ENCODE measurements around the gene PRKAR2B.
"Not testable (repeated sequence)": the region's sequence is repeated elsewhere in the genome, so short reads cannot be mapped to it uniquely, and the experiment has no call there.

PRKAR2B gene

DNA sequence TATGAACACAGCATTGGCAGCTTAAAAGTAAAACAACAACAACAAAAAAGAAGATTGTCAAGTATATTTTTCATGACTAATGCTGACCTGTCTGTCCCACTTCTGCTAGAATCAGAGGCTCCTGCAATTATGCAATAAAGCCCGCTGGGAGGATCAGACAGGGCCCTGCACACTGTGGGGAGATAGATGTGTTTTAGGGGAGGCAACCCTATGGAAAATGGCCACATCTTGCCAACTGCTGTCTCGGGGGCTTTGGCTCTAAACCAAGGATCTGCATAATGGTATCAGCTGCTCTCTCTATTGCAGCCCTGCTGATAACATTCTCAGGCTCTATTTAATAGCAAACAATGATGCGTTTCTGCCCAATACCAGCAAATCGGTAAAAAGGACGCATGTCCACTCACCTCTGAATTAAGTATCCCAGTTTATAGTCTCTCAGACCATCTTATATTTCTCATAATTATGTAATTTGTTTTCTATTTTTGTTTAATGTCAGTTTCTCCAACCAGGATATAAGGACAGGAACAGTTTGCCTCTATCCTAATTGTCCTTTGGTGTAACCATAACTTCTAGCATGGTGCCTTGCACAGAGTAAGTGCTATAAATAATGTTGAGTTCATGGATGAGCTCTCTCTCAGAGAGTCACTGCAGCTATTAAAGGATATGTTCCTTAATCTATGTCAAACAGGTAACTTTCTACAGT is 15.3 kb upstream of the PRKAR2B start:
- no peak for DNase-seq

DNA sequence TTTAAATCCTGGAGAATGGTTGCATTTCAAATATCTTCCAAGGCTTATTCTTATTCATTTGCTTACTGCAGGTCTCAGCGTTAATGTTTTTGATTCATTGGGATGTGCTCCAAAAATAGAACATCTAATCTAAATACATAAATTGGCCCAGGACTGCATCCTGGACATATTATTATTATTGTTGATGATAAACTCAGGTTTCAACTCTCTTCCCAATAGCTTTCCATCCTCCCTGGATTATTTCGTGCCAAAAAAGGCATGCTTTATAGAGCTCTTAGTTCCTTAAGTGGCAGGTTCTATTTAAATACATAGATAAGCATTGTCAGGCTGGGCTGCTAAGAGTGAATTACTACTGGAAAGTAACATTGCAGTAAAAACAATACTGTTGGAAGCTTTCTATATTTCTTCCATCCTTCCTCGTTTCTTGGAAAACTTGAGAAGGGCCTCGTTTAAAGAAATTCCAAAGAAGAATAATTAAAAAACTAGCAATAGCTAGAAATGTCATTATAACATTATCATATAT is 14.7 kb upstream of the PRKAR2B start:
- DNase-seq, result no peak

DNA sequence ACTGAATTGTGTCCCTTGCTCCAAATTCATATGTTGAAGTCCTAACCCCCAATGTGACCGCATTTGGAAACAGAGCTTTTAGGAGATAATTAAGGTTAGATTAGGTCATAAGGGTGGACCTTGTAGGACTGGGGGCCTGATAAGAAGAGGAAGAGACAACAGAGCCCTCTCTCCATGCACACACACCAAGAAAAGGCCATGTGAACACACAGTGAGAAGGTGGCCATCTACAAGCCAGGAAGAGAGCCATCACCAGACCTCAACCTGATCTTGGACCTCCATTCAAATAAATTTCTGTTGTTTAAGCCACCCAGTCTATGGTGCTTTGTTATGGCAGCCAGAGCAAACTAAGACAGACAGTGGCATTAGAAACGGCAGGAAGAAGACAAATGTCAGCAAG is 12.5 kb upstream of the PRKAR2B start:
- DNase-seq, result no peak

DNA sequence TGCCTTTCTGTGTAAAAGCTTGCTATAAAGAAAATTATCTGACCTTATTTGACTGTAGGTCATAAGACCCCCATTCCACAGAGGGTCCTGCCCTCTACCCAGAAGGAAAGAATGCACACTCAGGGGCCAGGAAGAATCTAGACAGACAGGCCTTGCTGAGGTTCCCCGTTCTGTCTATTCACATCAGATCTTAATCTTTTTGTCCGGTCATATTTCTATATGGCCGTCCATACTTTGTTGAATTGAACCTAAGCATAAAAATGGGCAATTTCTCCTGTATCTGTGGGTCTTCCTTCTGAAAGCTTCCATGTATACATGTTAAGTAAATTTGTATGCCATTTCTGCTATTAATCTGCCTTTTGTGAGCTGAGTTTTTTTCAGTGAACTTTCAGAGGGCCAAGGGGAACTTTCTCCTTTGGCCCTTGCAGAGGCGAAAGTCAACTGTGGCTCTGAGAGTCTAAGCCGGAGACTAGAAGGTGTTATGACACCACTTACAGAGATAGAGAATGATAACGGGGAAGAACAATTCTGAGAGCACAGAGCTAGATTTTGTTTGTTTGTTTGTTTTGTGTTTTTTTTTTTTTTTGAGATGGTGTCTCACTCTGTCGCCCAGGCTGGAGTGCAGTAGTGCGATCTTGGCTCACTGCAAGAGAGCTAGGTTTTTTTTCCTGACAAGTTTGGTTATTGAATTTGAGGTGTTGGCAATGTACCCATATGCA is 11.6 kb upstream of the PRKAR2B start:
- DNase-seq, result no peak

DNA sequence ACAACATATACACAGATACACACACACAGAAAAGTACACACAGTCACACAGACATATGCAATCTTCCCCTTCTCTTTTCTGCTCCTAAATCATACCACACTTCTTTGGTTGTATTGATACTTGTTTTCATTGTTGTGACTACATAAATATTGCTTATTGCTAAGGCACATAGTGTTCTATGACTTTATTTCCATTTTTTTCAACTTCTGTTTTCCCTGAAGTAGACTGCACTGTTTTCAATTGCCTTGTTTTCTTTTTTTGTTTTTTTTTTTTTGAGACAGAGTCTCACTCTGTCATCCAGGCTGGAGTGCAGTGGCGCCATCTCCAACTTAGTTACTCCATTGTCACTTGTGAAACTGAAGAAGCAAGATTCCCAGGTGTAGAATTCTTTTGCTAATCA is 10.0 kb upstream of the PRKAR2B start:
- no peak for DNase-seq

DNA sequence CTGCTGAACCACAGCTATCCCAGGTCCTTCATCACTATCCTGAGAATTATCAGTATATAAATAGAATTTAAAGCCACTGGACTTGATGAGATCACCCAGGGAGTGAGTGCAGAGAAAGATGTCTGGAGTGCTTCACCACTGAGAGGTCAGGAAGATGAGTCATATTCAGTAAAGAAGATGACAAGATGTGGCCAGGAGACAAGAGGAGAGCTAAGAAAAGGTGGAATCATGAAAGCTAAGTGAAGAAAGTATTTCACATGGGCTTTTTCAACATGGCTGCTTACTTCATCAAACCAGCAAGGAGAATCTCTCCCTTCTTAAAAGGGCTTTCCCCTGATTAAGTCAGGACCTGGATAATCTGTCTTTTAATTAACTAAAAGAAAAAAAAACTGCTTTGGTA is 9.1 kb upstream of the PRKAR2B start:
- DNase-seq, result no peak

DNA sequence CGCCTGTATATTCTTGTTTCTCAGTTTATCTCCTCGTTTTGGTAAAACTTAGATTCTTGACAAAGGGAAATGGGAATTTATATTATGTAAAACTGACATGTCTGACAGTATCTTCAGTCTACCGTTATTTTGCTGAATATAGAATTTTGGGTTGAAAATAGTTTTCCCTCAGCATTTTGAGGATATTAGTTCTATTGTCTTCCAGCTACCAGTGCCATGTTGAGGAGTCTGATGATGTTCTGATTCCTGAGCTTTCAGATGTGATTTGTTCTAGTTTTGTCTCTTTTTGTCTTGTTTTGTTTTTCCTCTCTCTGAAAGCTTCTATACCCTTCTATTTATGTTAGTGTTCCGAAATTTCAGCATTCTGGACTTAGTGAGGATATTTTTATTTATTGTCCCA is 8.0 kb upstream of the PRKAR2B start:
- no peak for DNase-seq

DNA sequence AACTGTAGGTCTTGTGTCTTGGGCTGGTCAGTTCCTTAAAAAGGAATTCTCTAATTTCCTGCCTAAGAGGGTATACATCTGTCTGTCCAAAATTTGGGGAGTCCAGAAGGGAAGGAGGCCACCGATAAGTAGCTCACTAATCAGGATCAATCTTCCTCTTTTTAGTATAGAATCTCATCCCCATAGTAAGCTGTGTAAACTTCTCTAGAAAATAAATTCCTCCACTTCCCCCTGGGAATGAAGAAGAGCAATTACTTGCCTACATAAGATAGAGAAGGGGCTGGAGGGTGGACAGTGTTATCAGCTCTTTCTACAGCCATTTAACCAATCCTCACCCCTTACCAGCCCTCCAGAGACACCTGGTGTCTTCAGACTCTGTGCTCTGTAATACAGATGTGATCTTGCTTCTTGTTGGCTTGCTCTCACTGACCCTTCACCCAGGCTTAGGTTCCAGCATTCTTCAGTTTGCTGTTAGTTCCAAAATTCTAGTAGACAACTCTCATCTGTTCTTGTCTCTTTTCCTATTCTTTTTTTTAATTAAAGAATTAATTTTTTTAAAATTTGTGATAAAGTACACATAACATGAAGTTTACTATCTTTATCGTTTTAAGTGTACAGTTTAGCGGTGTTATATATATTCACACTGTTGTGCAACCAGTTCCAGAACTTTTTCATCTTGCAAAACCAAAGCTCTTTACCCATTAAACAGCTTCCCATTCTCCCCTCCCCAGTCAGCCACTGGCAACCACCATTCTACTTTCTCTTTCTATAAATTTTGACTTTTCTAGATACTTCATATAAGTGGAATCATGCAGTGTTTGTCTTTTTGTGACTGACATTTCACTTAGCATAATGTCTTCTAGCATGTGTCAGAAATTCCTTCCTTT is 6.5 kb upstream of the PRKAR2B start:
- DNase-seq, result no peak

DNA sequence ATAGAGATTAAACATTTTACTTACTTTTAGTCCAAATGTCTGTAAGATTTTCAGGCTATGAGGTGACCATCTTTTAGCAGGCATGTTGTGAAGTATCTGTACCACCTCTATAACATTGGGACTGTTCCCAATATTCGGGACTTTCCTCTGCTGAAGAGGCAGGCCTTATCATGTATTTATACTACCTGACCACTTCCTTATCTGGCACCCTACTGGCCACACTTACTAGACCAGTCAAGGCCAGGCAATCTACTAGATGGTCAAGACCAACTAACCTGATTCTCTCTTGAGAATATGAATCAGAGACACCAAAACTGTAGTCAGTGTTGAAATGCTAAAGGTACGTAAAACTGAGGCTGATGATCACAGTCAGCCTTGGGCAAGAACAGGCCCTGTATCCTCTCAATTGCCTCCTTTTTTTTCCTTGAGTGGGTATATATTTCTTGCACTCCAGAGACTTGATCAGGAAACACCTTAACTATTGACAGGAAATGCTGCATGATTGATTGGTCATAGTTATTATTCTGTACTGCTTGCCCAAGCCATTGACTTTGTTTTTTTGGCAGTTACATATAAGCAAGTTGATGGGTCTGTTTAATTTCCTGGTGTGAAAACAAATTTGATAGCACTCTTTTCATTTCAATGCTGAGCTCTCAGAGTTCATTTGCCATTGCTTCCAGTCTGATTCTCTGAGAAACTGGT is 5.2 kb upstream of the PRKAR2B start:
- no peak for DNase-seq

DNA sequence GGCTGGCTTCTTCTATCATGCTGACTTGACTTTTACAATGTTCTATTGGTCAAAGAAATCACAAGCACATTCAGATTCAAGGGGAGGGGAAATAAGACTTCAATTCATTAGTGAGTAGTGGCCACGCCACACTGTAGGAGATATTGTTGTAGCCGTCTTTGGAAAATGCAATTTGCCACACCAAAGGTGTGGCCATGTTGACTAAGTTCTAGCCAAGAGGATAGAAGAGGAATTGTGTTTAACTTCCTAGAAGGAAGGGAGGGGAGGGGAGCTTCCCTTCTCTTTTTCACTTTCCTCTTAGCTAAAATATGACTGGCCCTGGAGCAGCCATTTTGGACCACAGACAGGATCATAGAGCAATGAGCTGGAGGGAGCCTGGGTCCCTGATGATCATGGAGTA is 3.4 kb upstream of the PRKAR2B start:
- no peak for DNase-seq

DNA sequence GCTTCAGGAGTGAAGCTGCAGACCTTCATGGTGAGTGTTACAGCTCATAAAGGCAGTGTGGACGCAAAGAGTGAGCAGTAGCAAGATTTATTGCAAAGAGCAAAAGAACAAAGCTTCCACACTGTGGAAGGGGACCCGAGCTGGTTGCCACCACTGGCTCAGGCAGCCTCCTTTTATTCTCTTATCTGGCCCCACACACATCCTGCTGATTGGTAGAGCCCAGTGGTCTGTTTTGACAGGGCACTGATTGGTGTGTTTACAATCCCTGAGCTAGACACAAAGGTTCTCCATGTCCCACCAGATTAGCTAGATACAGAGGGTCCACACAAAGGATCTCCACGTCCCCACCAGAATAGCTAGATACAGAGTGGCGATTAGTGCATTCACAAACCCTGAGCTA is 2.7 kb upstream of the PRKAR2B start:
- DNase-seq, result not testable (repeated sequence)

DNA sequence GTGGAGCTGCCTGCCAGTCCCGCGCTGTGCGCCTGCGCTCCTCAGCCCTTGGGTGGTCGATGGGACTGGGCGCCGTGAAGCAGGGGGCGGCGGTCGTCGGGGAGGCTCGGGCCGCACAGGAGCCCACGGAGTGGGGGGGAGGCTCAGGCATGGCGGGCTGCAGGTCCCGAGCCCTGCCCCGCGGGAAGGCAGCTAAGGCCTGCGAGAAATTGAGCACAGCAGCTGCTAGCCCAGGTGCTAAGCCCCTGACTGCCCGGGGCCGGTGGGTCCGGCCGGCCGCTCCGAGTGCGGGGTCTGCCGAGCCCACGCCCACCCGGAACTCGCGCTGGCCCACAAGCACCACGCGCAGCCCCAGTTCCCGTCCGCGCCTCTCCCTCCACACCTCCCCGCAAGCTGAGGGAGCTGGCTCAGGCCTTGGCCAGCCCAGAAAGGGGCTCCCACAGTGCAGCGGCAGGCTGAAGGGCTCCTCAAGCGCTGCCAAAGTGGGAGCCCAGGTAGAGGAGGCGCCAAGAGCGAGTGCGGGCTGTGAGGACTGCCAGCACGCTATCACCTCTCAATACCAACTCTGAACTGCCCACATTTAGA is 2.1 kb upstream of the PRKAR2B start:
- not testable (repeated sequence) for DNase-seq

DNA sequence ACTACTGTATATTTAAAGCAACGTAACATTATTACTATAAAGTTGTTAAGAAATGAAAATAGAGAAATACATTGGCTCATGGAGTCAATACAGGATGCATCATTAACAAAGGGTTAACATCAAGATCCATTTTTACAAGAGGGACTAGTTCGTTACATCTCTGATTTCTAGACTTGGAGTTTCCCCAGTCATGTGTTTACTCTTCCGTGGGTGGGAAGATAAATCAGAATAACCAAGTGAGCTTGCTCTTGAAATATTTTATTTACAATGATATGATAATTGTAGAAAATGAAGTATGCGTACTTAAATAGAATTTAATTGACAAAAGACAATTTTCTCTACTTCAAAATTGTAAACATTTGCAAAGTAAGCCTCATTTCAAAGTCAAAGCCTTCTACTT is 1.0 kb upstream of the PRKAR2B start:
- no peak for DNase-seq

DNA sequence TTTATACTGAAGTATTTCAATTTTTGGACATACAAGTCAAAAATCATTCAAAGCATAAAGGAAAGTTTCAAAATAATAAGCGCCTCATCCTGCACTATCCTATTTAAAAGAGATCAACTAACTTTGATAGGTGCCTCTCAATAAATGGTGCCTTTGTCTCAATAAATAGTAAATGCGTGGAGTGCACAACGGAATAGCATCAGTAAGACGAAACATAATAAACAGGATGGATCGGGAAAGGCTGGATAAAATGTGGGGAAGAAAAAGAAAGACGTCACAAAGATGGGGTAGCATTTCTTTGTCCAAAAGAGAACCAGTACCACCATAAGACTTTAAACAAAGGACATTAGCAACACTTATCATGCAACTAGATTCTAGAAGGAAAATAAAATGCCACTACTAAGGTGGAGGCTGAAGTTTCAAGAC is 571 bp upstream of the PRKAR2B start:
- peak; percentile 25 for DNase-seq

DNA sequence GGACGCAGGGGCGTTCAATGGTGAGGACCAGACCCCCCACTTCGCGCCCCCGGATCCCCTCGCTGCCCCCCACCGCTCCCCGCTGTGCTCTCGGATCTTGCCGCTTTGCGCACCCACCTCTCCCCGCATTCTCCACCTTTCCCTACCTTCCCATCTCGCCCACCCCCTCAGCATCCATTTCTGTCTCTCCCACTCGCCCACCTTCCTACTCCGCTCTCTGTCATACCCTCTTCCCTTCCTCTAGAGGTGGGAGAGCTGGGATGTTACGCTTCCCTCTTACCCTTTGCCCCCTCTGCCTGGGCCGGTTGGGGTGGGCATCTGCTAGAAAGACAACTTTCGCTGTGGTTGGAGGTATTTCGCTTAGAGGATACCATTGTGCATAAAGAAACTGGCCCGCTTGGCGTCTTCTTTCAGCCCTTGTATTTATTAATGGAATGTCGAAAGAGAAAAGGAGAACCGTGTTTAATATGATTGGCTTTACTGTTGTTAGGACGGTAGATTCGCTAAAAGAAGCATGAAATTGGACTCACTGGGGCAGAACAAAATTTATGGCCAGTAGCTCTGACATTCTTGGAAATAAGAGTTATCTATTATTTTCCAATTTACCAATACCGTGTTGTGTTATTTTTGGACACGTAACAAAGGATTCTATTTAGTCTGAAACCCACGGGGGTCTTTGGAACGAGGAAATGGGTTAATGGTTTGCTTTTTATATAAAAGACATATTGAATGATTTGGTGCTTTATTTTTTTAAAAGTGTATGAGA is 873 bp downstream of the PRKAR2B start:
- DNase-seq, result peak; percentile 8

DNA sequence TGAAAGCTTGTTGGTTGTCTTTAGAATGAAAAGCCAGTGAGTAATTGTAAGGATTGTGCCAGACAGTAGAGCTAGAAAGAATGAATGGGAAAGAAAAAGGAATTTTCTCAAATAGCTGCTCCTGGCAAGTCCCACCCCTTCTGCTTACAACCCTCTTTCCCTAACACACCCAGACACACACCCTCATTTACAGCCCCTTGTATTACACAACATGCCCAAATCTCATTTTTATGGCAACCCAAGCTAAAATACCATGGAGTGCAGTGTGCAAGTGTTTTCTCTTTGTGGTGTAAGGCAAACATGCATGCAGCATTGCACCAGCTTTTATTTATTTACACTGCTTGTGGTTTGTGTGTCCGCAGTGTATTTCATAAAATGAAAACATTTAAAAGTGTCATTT is 1.5 kb downstream of the PRKAR2B start:
- DNase-seq, result no peak

DNA sequence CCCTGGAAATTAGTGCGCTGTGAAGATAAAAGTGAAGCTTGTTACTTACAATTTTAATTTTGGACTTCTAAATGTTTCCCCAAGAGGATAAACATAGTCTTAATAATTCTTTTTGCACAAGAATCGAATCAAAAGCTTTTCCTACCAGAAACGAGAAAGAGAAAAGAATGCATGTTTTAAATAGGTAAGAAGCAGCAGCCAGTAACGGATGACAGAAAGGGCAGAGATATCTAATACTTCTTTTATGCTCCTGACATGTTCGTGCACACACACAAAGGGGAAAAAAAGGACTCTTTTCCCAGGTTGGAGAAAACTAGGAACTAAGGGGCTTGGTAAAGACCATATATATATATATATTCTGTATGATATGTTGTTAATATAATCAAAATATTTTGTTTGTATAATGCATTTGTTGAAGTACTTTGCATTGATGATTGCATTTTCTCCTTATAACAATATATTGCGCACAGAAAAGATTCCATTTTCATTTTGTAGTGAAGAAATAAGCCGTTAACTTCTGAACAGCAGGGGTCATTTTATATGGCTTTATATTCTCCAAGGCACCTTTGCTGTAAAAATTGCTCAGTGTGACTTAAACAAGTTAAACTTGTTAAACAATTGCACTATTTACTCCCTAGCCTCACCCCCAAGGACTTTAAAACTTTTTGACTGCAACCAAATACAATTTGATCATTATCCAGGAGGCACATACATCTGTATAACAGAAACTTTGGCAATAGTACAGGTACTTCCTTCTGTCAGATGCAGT is 2.2 kb downstream of the PRKAR2B start:
- DNase-seq, result no peak

DNA sequence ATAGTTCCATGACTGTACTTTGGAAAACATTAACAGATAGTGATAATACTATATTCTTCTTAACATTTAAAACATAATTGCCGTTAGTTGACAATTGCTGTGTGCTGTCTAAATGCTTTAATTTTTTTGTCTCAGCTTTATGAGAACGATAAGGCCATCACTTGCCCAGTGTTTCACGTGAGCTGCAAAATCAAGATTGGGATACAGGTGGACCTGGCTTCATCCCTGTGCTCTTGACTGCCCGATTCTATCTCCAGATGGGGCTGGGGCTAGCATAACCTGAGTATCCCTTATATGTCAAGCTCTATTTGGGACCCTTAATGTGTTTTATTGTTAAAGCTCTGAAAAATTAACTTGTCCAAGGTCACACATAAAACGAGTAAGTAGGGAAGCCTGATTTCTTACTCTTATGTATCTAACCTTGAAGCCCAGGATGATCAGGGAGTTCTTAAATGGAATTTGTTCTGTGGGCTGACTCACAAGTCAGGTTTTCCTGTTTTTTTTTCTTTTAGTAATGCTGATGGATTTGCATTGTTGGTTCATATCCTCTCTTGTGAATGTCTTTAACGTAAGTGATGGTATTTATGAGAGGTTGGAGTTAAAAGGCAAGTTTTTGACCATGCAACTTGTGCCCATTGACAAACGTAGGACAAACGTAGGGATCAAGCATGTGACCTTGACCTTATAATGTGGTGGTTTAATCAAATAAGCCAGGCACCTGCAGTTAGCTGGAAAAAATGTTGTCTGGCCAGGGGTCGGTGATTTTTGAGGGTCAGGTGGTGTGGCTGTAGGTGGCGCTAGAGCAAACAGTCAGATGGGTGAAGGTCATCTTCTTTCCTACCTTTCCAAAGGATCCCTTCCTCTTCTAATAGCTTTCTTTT is 3.6 kb downstream of the PRKAR2B start:
- DNase-seq, result no peak

DNA sequence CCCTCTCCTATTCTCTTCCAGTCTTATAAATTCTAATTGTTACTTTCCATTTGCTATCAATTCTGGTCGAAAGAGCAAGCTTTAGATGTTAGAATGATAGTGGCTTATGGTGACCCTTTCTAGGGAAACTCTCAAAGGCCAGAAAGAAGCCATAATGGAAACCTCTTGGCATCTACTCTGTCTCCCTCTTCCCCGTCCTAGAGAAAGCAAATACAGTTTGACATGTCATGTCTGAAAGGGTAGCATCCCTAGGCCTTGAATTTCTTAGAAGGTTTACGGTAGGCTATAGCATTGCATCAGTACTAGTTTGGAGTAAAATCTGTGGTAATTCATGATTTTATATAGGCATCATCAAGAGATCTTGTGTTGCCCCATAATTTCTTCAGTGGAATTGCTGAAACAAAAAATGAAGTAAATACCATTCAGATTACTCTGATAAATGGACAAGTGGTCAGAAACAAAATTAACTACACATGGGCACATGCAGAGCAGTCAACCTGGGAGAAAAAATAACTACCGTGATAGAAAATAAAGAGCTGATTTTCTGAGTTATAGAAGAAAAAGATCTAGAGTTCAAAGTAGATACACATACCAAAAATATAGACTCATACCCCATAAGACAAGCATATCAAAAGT is 4.4 kb downstream of the PRKAR2B start:
- DNase-seq, result no peak

Measured in midbrain (tissue), 1 donor.